Uterus (tissue), 4 donors: Measurements from ENCODE around the gene ASTN2. TPM values are rescaled to one million over a fixed set of nuclear protein-coding genes. Genes with fewer than 3 reads are reported as not detected.

Experiments used
- DNase-seq, 2 donors: peaks; one replicate each; pipeline ENCODE4 v3.0.0-alpha.2; 2019 to 2020
- H3K27ac ChIP-seq, 2 donors: fragments of 200-600 bp; sonication (generic); 1 replicate in 1 of 2; 2 replicates in 1 of 2; pipeline ENCODE4 v1.5.1; 2016 to 2018
- H3K27me3 ChIP-seq, 2 donors: fragments of 200-600 bp; sonication (generic); one replicate each; pipeline ENCODE4 v1.5.1; 2018 to 2019; ENCODE audit warnings: control low read depth in 1 of 2
- H3K36me3 ChIP-seq, 2 donors: fragments of 200-600 bp; sonication (generic); one replicate each; pipeline ENCODE4 v1.5.1; 2019; ENCODE audit warnings: control low read depth in 1 of 2
- H3K4me1 ChIP-seq, 2 donors: fragments of 200-600 bp; sonication (generic); one replicate each; pipeline ENCODE4 v1.5.1; 2018 to 2019; ENCODE audit warnings: control low read depth in 1 of 2
- H3K4me3 ChIP-seq, 2 donors: fragments of 200-600 bp; sonication (generic); 1 replicate in 1 of 2; 2 replicates in 1 of 2; pipeline ENCODE4 v1.5.1; 2018 to 2019; ENCODE audit warnings: mild to moderate bottlenecking in 1 of 2
- H3K9me3 ChIP-seq, 2 donors: fragments of 200-600 bp; sonication (generic); one replicate each; pipeline ENCODE4 v1.5.1; 2019; ENCODE audit warnings: control low read depth in 1 of 2
- POLR2A ChIP-seq, 2 donors: fragments of 450-650 bp; IDR thresholded peaks; one replicate each; pipeline ENCODE4 v1.6.1; 2016; ENCODE audit warnings: antibody characterized with exemption in 2 of 2, mild to moderate bottlenecking in 1 of 2, moderate library complexity in 1 of 2
- intact Hi-C: fragments of 100-400 bp; cut with DNase I; formaldehyde crosslinking; loops from one replicate; pipeline ENCODE4 v1.15.1; 2023; ENCODE audit warnings: low total_unique reads
- total RNA-seq, 4 donors: library from RNA; depleted of rRNA in 3 of 4; stranded (reverse); fragments of >200 nt in 3 of 4; gene quantifications; one replicate each; pipeline versions ENCODE4 v1.1.0 to v1.2.4, GENCODE V29; 2014 to 2023
- TF ChIP-seq, protein P1 (sequence below), 4 experiments: fragments of 200-600 bp in 2 of 4; fragments of 450-650 bp in 2 of 4; sonication (generic) in 2 of 4; IDR thresholded peaks; one replicate each; pipeline ENCODE4 v1.5.1; 2016 to 2019; ENCODE audit warnings: antibody characterized with exemption in 4 of 4, mild to moderate bottlenecking in 2 of 4, moderate library complexity in 1 of 4
- donor health status: DM: yes; HTN: yes; CAD: no.

The ASTN2 gene
- total RNA-seq, 4 donors from 2014 or later, result 1.8 to 8.6 (median 6.7) TPM

DNA sequence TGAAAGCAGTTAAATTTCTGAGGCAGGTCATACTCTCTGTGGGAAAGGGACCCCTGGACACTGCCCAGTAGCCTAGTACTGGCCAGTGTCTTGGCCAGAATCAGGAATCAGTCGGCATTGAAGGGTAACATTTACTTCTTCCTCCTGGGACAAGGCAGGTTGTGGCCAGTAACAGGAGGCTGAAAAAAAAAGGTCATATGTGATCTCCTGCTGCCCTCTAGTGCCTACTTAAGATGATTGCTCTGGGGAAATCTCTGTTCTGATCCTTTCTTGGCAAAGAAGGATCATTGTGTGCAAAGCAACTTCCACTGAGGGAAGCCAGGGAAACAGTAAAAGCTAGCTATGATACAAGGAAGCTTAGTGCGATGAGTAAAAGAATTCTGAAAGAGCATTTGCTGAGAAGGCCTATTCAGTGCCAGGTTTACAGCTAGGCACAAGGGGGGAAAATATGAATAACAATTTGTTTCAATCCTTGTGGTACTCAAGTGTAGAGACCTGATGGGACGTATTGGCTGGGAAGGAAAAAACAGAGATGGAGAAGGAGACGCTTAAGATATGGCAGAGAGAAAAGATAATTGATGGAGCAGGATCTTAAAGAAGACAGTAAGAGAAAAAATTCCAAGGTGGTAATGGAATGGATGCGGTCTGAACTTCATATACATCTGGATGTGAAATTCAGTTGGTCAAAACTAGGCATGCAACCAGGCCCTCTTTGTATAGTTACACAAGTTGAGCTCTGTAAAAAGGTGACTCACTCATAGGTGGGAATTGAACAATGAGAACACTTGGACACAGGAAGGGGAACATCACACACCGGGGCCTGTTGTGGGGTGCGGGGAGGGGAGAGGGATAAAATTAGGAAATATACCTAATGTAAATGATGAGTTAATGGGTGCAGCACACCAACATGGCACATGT, 753.6 kb downstream of the ASTN2 start:
- no peak for TF ChIP-seq POLR2A (IDR thresholded peaks at IDR 0.05)
- TF ChIP-seq, protein P1, sequence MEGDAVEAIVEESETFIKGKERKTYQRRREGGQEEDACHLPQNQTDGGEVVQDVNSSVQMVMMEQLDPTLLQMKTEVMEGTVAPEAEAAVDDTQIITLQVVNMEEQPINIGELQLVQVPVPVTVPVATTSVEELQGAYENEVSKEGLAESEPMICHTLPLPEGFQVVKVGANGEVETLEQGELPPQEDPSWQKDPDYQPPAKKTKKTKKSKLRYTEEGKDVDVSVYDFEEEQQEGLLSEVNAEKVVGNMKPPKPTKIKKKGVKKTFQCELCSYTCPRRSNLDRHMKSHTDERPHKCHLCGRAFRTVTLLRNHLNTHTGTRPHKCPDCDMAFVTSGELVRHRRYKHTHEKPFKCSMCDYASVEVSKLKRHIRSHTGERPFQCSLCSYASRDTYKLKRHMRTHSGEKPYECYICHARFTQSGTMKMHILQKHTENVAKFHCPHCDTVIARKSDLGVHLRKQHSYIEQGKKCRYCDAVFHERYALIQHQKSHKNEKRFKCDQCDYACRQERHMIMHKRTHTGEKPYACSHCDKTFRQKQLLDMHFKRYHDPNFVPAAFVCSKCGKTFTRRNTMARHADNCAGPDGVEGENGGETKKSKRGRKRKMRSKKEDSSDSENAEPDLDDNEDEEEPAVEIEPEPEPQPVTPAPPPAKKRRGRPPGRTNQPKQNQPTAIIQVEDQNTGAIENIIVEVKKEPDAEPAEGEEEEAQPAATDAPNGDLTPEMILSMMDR (IDR thresholded peaks at IDR 0.05), result peak; percentile 65 to 85 (median 72)
- Histone ChIP-seq H3K27me3 (no peaks in the 10 kb centered on the region), H3K27ac (peak overlapping the region in 1 of 2 donors; percentile 57), H3K9me3 (no peaks in the 10 kb centered on the region), H3K36me3 (no peaks in the 10 kb centered on the region), H3K4me3 (no peak overlapping the region), H3K4me1 (peaks cover 0 to 15% of the 10 kb centered on the region in 2 donors)
- peak; percentile 21 to 48 for DNase-seq
- intact Hi-C loops, result no loop called here

DNA sequence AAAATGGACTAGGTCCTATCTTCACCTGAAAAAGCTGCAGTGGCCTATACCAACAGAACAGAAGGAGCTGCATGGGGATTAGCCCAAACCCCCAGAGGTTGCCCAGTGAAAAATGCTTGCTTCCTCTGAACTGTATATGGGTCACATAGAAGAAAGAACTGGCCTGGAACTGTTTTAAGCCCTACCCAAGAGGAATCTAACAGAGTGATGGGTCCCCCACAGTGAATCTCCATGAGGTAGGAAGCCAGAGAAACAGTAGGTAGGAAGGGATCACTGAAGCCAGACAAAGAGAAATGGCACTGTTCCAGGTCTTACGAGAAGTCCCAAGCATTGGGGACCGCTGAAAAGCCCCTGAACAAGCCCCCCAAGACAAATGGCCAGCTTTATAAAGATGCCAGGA, 756.6 kb downstream of the ASTN2 start:
- H3K4me3 ChIP-seq, result no peak overlapping the region
- no peak overlapping the region for H3K27ac ChIP-seq
- H3K36me3 ChIP-seq, result no peaks in the 10 kb centered on the region
- TF ChIP-seq POLR2A (IDR thresholded peaks at IDR 0.05), result no peak
- TF ChIP-seq, protein P1 (IDR thresholded peaks at IDR 0.05), result no peak
- DNase-seq, result no peak
- no peaks in the 10 kb centered on the region for H3K27me3 ChIP-seq
- no peaks in the 10 kb centered on the region for H3K9me3 ChIP-seq
- peaks cover 0 to 11% of the 10 kb centered on the region in 2 donors for H3K4me1 ChIP-seq
- intact Hi-C loops, result no loop called here

DNA sequence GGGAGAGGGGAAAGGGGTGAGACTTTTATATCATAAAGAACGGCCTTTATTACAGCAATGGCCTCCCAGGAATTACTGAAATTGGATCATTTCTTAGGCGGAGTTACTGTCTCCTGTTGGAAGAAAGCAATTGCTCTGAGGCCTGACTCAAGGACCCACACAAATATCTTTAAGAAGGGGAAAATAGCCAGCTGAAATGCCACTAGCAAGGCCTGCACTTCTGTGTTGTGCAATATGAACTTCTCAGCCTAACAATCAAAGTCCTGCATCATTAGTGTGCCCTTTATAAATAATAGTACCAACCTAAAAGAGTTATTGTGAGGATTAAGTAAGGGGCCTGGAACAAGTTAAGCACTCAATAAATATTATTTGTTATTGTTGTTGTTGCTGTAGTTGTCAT, 757.9 kb downstream of the ASTN2 start:
- Histone ChIP-seq H3K36me3 (no peaks in the 10 kb centered on the region), H3K27ac (peak overlapping the region in 1 of 2 donors; percentile 43), H3K27me3 (no peaks in the 10 kb centered on the region), H3K4me3 (no peak overlapping the region), H3K4me1 (peaks cover 0 to 3% of the 10 kb centered on the region in 2 donors), H3K9me3 (no peaks in the 10 kb centered on the region)
- no peak for DNase-seq
- no peak for TF ChIP-seq POLR2A (IDR thresholded peaks at IDR 0.05)
- TF ChIP-seq, protein P1 (IDR thresholded peaks at IDR 0.05), result no peak
- intact Hi-C loops, result no loop called here

DNA sequence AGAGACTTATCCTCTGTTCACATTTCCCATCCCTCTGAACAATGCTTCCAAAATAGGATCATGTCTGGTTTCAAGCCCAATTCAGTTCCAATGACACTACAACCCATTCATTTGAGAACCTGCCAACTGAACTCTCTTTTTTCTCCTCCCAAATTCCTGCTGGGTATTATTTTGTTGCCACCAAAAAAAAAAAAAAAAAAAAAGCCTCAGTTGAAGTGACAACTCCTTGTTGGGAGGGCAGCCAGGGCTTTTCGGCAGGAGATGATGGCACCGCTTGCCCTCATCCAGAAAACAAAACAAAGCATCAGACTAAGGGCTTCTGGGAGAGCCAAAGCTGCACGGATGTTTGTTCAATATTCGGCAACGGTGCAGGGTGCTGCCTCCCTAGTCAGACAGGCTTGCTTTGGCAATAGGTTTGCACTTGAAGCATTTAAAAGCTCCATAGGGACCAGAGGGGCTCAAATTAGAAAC, 758.3 kb downstream of the ASTN2 start:
- peaks cover 0 to 3% of the 10 kb centered on the region in 2 donors for H3K4me1 ChIP-seq
- H3K9me3 ChIP-seq, result no peaks in the 10 kb centered on the region
- TF ChIP-seq, protein P1 (IDR thresholded peaks at IDR 0.05), result no peak
- TF ChIP-seq POLR2A (IDR thresholded peaks at IDR 0.05), result no peak
- intact Hi-C loops, result no loop called here
- H3K27ac ChIP-seq, result peak overlapping the region in 1 of 2 donors; percentile 43
- no peaks in the 10 kb centered on the region for H3K36me3 ChIP-seq
- H3K27me3 ChIP-seq, result no peaks in the 10 kb centered on the region
- no peak overlapping the region for H3K4me3 ChIP-seq
- no peak for DNase-seq

DNA sequence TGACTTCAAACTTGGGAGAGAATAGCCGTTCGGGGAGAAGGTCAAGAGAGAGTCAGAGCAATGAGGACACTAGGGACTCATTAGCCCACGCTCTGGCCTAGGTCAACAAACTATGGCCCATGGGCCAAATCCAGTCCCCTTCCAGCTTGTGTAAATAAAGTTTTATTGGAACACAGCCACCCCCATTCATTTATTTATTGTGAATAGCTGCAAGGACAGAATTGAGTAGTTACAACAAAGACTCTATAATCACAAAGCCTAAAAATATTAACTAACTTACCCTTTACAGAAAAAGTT, 760.9 kb downstream of the ASTN2 start:
- Histone ChIP-seq H3K27me3 (no peaks in the 10 kb centered on the region), H3K4me3 (no peak overlapping the region), H3K9me3 (no peaks in the 10 kb centered on the region), H3K27ac (peak overlapping the region in 1 of 2 donors; percentile 19), H3K36me3 (no peaks in the 10 kb centered on the region), H3K4me1 (peaks cover 0 to 3% of the 10 kb centered on the region in 2 donors)
- intact Hi-C loops, result no loop called here
- DNase-seq, result no peak
- TF ChIP-seq, protein P1 (IDR thresholded peaks at IDR 0.05), result no peak
- TF ChIP-seq POLR2A (IDR thresholded peaks at IDR 0.05), result no peak
